ENCODE data around the gene LIFR.

LIFR gene

DNA sequence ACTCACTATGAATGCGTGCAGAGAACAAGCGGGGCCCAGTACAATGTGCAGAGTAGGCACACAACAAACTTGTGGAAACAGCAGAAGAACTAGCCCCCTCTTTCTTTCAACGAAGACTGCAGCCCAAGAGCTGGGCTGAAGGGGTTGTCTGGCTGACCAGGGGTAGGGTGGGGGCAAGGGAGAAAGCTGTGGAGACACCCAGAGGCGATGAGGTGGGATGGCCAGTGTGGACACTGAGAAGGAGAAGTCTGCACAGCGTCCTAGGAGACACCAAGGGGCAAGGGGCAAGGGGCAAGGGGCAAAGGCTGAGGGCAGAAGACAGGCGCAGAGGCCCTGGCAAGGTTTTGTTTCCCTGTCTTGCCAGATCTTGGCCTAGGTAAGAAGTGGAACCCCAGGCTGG lies 62.3 kb downstream of the LIFR start:
- Histone ChIP-seq H3K79me2 (ENCODE audit: insufficient read depth, low read length) (no peaks in the 10 kb centered on the region), H3K27ac (ENCODE audit: low read length) (no peak overlapping the region), H3K4me1 (ENCODE audit: insufficient read depth, low read length) (no peaks in the 10 kb centered on the region), H2AFZ (ENCODE audit: low read depth, low read length) (no peak overlapping the region), H3K27me3 (ENCODE audit: insufficient read depth, low read length, poor library complexity) (peaks cover 23% of the 10 kb centered on the region), H3K4me2 (ENCODE audit: insufficient read depth, low read length) (no peak overlapping the region), H4K20me1 (ENCODE audit: insufficient read depth, low read length) (no peaks in the 10 kb centered on the region; the same call in 1 of the 2 replicates), H3K4me3 (ENCODE audit: low read depth in 1 of 2, low read length in 2 of 2) (no peak overlapping the region), H3K36me3 (ENCODE audit: insufficient read depth, low read length) (no peaks in the 10 kb centered on the region), H3K9me3 (ENCODE audit: insufficient read depth, low read length, severe bottlenecking) (no peaks in the 10 kb centered on the region), H3K9ac (ENCODE audit: low read depth, low read length) (no peak overlapping the region)
- ATAC-seq (ENCODE audit: insufficient read depth, low read depth) (no peak), DNase-seq (no peak)
- no peak for TF ChIP-seq EZH2 (IDR thresholded peaks at IDR 0.05; ENCODE audit: borderline replicate concordance, low read depth, low read length, severe bottlenecking)
- TF ChIP-seq, protein P1, sequence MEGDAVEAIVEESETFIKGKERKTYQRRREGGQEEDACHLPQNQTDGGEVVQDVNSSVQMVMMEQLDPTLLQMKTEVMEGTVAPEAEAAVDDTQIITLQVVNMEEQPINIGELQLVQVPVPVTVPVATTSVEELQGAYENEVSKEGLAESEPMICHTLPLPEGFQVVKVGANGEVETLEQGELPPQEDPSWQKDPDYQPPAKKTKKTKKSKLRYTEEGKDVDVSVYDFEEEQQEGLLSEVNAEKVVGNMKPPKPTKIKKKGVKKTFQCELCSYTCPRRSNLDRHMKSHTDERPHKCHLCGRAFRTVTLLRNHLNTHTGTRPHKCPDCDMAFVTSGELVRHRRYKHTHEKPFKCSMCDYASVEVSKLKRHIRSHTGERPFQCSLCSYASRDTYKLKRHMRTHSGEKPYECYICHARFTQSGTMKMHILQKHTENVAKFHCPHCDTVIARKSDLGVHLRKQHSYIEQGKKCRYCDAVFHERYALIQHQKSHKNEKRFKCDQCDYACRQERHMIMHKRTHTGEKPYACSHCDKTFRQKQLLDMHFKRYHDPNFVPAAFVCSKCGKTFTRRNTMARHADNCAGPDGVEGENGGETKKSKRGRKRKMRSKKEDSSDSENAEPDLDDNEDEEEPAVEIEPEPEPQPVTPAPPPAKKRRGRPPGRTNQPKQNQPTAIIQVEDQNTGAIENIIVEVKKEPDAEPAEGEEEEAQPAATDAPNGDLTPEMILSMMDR (IDR thresholded peaks at IDR 0.05; ENCODE audit: borderline replicate concordance, extremely low read depth, low read length, poor library complexity, severe bottlenecking), result no peak

DNA sequence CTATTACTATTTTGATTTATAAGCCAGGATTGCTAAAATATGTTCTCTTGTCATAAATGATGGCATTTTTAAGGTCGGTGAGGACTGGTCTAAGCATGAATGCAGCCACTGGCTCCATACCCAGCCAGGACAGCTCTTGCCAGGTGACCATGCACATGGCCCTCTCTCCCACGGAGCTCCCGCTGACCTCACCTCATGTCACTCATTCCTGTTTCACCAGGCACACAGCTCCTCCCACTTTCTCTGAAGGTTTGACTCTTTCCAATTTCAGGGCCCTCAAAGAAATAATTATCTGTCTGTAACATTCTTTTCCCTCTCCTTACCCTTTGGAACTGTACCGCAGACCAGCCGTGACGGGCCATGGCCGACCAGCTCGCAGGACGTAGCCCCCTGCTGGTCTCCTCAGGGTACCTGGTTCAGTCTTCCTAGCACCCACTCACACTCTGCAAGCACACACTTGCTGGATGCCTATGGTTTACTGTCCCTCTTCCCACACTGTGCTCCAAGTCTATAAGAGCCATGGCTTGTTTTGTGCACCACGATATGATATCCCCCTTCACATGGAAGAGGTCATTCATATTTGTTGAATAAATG lies 72.5 kb downstream of the LIFR start:
- Histone ChIP-seq H4K20me1 (ENCODE audit: insufficient read depth, low read length) (peaks cover 3% of the 10 kb centered on the region; the same call in 1 of the 2 replicates), H3K9ac (ENCODE audit: low read depth, low read length) (no peak overlapping the region), H3K4me2 (ENCODE audit: insufficient read depth, low read length) (no peak overlapping the region), H2AFZ (ENCODE audit: low read depth, low read length) (no peak overlapping the region), H3K4me1 (ENCODE audit: insufficient read depth, low read length) (no peaks in the 10 kb centered on the region), H3K9me3 (ENCODE audit: insufficient read depth, low read length, severe bottlenecking) (no peaks in the 10 kb centered on the region), H3K79me2 (ENCODE audit: insufficient read depth, low read length) (no peaks in the 10 kb centered on the region), H3K36me3 (ENCODE audit: insufficient read depth, low read length) (no peaks in the 10 kb centered on the region), H3K4me3 (ENCODE audit: low read depth in 1 of 2, low read length in 2 of 2) (no peak overlapping the region), H3K27me3 (ENCODE audit: insufficient read depth, low read length, poor library complexity) (peaks cover 54% of the 10 kb centered on the region), H3K27ac (ENCODE audit: low read length) (no peak overlapping the region)
- DNase-seq (no peak), ATAC-seq (ENCODE audit: insufficient read depth, low read depth) (no peak)
- TF ChIP-seq, protein P1 (IDR thresholded peaks at IDR 0.05; ENCODE audit: borderline replicate concordance, extremely low read depth, low read length, poor library complexity, severe bottlenecking), result no peak
- TF ChIP-seq EZH2 (IDR thresholded peaks at IDR 0.05; ENCODE audit: borderline replicate concordance, low read depth, low read length, severe bottlenecking), result no peak

DNA sequence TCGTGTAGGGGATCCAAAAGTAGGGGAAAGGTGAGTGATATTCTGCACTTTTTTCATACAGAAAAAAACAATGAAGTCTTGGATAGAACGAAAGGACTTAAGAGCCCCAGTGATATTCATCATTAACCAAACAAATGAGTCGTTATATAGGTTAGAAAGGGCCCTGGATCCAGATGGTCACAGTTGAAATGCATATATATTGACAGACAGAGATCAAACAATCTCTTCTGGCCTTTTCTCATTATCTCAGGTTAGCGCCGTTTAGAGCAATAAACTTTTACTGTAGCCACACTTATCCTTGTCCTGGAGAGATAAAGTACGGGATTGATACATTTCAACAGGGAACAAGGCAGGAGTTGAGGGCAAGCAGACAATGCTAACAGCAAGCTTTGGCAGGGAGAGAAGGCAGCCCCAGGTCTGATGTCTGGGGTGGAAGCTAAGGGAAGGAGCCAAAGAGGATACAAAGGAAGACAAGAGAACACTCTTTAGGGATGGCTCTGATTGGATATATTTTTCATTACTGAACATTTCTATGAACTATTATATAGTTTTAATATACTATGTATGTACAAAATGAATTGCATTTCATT lies 77.0 kb downstream of the LIFR start:
- H4K20me1 ChIP-seq (ENCODE audit: insufficient read depth, low read length), result 0 out of 2 replicates have a peak, but pooled peaks cover 3% of the 10 kb centered on the region
- no peak overlapping the region for H2AFZ ChIP-seq (ENCODE audit: low read depth, low read length)
- no peak overlapping the region for H3K27ac ChIP-seq (ENCODE audit: low read length)
- no peak overlapping the region for H3K4me2 ChIP-seq (ENCODE audit: insufficient read depth, low read length)
- TF ChIP-seq, protein P1 (IDR thresholded peaks at IDR 0.05; ENCODE audit: borderline replicate concordance, extremely low read depth, low read length, poor library complexity, severe bottlenecking), result no peak
- TF ChIP-seq EZH2 (IDR thresholded peaks at IDR 0.05; ENCODE audit: borderline replicate concordance, low read depth, low read length, severe bottlenecking), result no peak
- no peaks in the 10 kb centered on the region for H3K36me3 ChIP-seq (ENCODE audit: insufficient read depth, low read length)
- H3K27me3 ChIP-seq (ENCODE audit: insufficient read depth, low read length, poor library complexity), result peaks cover 47% of the 10 kb centered on the region
- no peaks in the 10 kb centered on the region for H3K9me3 ChIP-seq (ENCODE audit: insufficient read depth, low read length, severe bottlenecking)
- no peak overlapping the region for H3K4me3 ChIP-seq (ENCODE audit: low read depth in 1 of 2, low read length in 2 of 2)
- H3K79me2 ChIP-seq (ENCODE audit: insufficient read depth, low read length), result no peaks in the 10 kb centered on the region
- no peaks in the 10 kb centered on the region for H3K4me1 ChIP-seq (ENCODE audit: insufficient read depth, low read length)
- DNase-seq (no peak), ATAC-seq (ENCODE audit: insufficient read depth, low read depth) (no peak)
- no peak overlapping the region for H3K9ac ChIP-seq (ENCODE audit: low read depth, low read length)

Data from DND-41 (cell line).